Stimulated activated CD4-positive, alpha-beta T cell treated with anti-CD3 and anti-CD28 coated beads, Interleukin-4, amount 100 ng/mL, for 4 hours (primary cell): ENCODE data around the gene COL25A1.
"Not testable (repeated sequence)": the region's sequence is repeated elsewhere in the genome, so short reads cannot be mapped to it uniquely, and the experiment has no call there.

Source experiments
- DNase-seq, 2 experiments: peaks; one replicate each; pipeline ENCODE4 v3.0.0-alpha.2; 2020

The COL25A1 gene

DNA sequence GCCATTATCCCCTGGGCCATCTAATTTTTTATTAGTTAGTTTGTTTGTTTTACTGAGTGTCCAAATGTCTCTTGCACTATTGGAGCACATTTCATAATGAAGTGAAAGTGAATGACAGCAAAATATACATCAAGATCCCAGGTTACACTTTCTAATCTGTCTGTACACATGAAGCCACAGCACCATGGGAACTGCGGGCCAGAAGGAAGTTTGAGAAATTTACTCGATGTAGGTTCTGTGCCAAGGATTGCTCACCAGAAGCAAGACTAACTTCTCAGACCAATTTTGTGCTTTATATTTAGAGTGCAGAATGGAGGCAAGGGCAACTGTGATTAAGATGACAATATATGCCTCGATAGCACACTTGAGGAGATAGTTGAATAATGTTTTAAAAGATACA lies 258.0 kb downstream of the COL25A1 start:
- DNase-seq, result no peak

GRCh38 chr4:109043286-109043685 lies 259.2 kb downstream of the COL25A1 start:
- no peak for DNase-seq

GRCh38 chr4:109041463-109042360 lies 260.7 kb downstream of the COL25A1 start:
- no peak for DNase-seq

GRCh38 chr4:109040441-109040840 lies 262.0 kb downstream of the COL25A1 start:
- DNase-seq, result no peak

DNA sequence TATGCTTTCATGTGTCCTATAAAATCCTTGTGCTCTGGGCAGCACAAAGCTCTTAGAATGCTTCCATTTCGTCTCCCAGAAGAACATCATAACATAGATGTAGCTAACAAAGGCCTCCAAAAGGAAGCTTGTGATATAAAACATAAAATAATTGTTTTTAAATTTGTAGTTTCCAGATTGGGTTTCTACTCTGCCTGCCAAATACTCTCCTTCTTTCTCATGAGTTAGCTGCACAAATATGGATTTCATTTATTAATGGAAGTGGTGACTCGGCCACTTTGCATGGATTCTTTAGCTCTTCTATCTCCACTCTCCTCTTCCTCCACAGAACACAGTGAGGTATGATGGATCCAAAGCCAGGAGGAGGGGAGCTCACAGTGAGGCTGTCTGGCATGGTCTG lies 265.4 kb downstream of the COL25A1 start:
- DNase-seq, result no peak

DNA sequence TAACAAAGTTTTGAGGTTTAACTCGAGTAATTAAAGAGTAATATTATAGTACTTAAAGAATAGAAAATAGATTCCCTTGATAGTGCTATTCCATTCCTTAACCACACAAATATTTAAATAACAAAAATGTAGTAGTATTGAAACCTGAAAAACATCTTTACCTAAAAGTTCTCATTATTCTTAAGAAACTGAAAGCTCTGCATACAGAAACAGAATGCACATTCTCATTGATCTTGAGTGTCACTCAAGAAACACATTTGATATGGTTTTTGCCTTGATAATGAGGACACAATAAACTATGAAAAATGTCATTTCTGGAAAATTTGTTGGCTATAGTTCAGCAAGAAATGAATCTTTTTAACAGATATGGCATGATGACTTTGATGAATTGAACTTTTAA lies 268.5 kb downstream of the COL25A1 start:
- no peak for DNase-seq

DNA sequence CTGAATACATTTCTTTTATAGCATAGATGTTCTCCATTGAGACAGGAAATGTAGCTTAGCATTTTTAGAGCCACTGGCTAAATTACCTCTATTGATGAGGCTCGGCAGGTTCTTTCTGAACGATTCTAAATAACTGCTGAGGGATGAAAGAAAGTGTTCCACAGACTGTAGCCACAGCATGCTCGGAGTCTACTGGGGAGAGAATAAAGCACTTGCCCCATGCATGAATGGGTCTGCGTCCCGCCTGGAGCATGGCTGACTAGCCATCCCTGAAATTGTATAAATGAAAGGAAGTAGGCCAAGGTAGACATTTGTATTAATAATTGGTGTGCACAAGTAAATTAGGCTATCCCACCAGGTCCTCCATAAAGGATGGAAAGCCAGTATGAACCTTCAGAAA lies 269.8 kb downstream of the COL25A1 start:
- no peak for DNase-seq

DNA sequence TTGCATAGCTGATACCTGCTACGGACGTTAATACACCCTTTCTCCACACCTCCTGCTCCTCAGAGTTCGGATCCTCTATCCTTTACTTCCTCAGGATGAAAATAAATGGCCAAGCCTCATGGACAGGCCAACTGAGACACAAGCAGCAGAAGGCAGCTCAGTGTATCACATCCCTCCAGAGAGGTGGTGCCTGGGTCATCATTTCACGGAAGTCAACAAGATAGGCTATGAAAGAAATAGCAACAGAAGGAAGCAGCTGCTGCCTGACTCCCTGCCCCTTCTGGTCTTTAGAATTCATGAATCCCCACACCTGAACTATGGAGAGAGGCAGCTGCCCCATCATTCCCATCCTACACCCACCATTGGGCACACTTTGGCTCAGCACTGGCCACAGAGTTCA lies 272.5 kb downstream of the COL25A1 start:
- no peak for DNase-seq

DNA sequence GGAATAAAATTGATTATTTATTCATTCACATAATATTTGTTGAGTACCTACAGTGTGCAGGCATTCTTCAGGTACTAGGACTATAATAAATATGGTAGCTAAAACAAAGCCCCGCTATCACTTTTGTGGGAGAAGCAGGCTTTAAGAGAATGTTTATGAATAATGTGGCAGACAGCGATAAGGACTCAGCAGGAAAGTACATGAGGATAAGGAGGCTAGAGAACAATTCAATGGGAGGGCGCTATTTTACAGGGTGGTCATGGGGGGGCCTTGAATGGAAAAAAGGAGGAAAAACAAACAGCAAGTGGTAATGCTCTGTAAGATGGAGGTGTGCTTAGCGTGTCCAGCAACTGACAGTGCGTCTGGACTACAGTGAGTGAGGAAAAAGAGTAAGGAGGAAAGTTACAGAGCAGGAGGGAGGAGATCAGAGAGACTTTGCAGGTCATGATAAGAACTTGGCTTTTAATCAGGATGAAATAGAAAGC lies 275.4 kb downstream of the COL25A1 start:
- no peak for DNase-seq

GRCh38 chr4:109026588-109026987 lies 275.9 kb downstream of the COL25A1 start:
- DNase-seq, result no peak

- no peak for DNase-seq
Observed at GRCh38 chr4:109025471-109026076, 276.9 kb downstream of the COL25A1 start.

- DNase-seq, result no peak
Observed at GRCh38 chr4:109022961-109023360, 279.5 kb downstream of the COL25A1 start.

DNA sequence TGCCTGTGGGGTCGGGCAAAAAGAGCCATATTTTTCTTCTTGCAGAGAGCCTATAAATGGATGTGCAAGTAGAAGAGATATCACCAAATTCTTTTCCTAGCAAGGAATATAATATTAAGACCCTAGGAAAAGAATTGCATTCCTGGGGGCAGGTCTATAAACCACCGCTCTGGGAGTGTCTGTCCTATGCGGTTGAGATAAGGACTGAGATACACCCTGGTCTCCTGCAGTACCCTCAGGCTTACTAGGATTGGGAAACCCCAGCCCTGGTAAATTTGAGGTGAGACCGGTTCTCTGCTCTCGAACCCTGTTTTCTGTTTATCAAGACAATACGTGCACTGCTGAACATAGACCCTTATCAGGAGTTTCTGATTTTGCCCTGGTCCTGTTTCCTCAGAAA lies 280.8 kb downstream of the COL25A1 start:
- not testable (repeated sequence) for DNase-seq

GRCh38 chr4:109020861-109021260 lies 281.6 kb downstream of the COL25A1 start:
- DNase-seq, result no peak

DNA sequence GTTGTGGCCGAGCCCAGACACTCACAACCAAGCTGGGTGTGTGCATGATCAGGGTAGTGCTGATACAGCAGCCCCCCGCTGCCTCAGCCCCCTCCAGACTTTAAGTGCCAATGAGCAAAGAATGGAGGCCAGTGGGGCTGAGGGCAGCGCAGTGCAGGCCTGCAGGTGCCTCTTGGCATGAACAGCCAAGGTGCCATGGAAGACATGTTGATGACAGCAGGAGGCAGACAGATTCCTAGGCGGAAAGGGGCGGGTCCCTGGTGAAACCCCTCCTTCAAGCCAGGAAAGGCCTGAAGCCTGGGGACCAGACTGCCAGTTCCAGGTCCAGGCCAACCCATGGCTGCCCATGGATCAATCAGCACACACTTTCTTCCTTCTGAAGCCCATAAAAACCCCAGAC lies 286.3 kb downstream of the COL25A1 start:
- DNase-seq, result no peak

- no peak for DNase-seq
Observed at GRCh38 chr4:109015413-109015810, 287.0 kb downstream of the COL25A1 start.

- no peak for DNase-seq
Observed at GRCh38 chr4:109014593-109015412, 287.7 kb downstream of the COL25A1 start.

GRCh38 chr4:109012286-109012880 lies 290.1 kb downstream of the COL25A1 start:
- DNase-seq, result no peak

DNA sequence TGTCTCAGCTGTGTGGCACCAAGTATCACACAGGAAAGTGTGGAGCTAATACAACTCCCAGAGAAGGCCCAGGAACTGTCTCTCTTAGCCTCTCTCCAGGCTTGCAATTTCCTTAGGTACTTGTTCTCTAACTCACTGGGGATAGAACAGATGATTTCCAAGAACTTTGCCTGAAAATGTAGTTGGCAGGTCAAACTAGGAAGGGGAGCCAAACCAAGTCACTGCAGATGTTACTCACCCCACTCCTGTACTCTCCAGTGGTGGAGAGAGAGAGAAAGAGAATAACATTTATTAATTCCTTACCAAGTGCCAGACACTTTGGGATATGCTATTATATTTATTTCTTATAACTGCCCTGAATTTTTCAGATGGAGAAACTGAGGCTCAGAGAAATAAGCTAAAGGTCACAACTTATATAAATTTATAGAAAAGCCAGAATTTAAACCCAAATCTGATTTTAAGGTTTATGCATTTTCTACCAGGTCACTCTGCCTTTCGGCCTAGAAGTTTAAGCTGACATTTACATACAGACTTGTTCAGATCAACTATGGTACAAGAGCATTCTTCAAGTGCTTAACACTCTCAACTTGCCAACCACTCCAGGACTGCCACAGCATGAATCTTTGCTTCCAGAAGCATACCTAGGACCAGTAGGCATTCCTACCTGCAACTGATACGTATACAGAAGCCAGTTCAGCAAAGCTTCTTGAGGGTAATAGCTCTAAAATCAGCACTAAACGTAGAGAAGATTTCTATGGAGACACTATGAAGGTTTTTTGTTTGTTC lies 291.0 kb downstream of the COL25A1 start:
- no peak for DNase-seq

- DNase-seq, result no peak
Observed at GRCh38 chr4:109010521-109010920, 291.9 kb downstream of the COL25A1 start.

- DNase-seq, result no peak
Observed at GRCh38 chr4:109009909-109010308, 292.5 kb downstream of the COL25A1 start.

- no peak for DNase-seq
Observed at GRCh38 chr4:109007976-109008375, 294.5 kb downstream of the COL25A1 start.
